Panc1 (cell line): Measurements from ENCODE around the gene LSM10. TPM values are rescaled to one million over a fixed set of nuclear protein-coding genes. Genes with fewer than 3 reads are reported as not detected.

Experiments used
- ATAC-seq: fragments of 200-7000 bp; cut with Tn5 transposase; 2 replicates; pipeline ENCODE4 v1.9.1; 2020; ENCODE audit warnings: mild to moderate bottlenecking, moderate library complexity
- BruUV-seq: library from RNA; stranded (reverse); fragments of 400-500 nt; replicated peaks from 2 replicates; lab custom pipeline; 2021; lab: Mats Ljungman, UMichigan
- CTCF ChIA-PET: fragments of 300-600 bp; sonication (Branson Sonifier 250); formaldehyde crosslinking; loops from one replicate; lab custom pipeline; 2022; ENCODE audit warnings: antibody characterized with exemption; lab: Charles Lee
- POLR2A ChIA-PET: fragments of 300-600 bp; sonication (Branson Sonifier 250); formaldehyde crosslinking; loops from one replicate; lab custom pipeline; 2022; ENCODE audit warnings: antibody characterized with exemption; lab: Charles Lee
- DNase-seq: peaks from one replicate; pipeline ENCODE4 v3.0.0-alpha.2; 2010; ENCODE audit warnings: low read depth, low spot score
- H3K27ac ChIP-seq: 2 replicates; pipeline ENCODE4 v1.5.1; 2011; ENCODE audit warnings: mild to moderate bottlenecking, low read length, inconsistent platforms
- H3K27me3 ChIP-seq: fragments of 200-500 bp; sonication (Bioruptor generic); 2 replicates; pipeline ENCODE4 v1.6.0; 2014; ENCODE audit warnings: low read length, inconsistent platforms; ENCODE audit not compliant: control insufficient read depth, insufficient read depth
- H3K36me3 ChIP-seq: fragments of 200-500 bp; sonication (Bioruptor generic); 2 replicates; pipeline ENCODE4 v1.5.1; 2014; ENCODE audit warnings: inconsistent platforms, mild to moderate bottlenecking, low read length, moderate library complexity; ENCODE audit not compliant: control insufficient read depth, insufficient read depth
- H3K4me1 ChIP-seq: 2 replicates; pipeline ENCODE4 v1.5.1; 2011; ENCODE audit warnings: inconsistent platforms, mild to moderate bottlenecking, low read length, moderate library complexity; ENCODE audit not compliant: control insufficient read depth, insufficient read depth
- H3K4me3 ChIP-seq, 2 experiments: 2 replicates each; pipeline ENCODE4 v1.5.1; 2011 to 2012; ENCODE audit warnings: low read depth in 2 of 2, low read length in 2 of 2, mild to moderate bottlenecking in 2 of 2, inconsistent platforms in 1 of 2, moderate library complexity in 1 of 2
- H3K9me3 ChIP-seq: fragments of 200-500 bp; sonication (Bioruptor generic); 2 replicates; pipeline ENCODE4 v1.5.1; 2014; ENCODE audit warnings: low read depth, mild to moderate bottlenecking, inconsistent platforms, low read length, moderate library complexity; ENCODE audit not compliant: control insufficient read depth, insufficient read depth
- POLR2AphosphoS5 ChIP-seq: IDR thresholded peaks from 2 replicates; pipeline ENCODE4 v1.6.1; 2012; ENCODE audit warnings: mild to moderate bottlenecking, low read depth, low read length, moderate library complexity
- REST ChIP-seq, 2 experiments: IDR thresholded peaks; 2 replicates each; pipeline ENCODE4 v1.6.1; 2011 to 2012; ENCODE audit warnings: low read depth in 2 of 2, control low read depth in 1 of 2, low read length in 1 of 2, mild to moderate bottlenecking in 1 of 2, moderate library complexity in 1 of 2; ENCODE audit not compliant: insufficient read depth in 1 of 2
- SIN3A ChIP-seq: IDR thresholded peaks from 2 replicates; pipeline ENCODE4 v1.6.1; 2012; ENCODE audit warnings: low read depth, mild to moderate bottlenecking, low read length, moderate library complexity, borderline replicate concordance; ENCODE audit not compliant: insufficient read depth
- TCF7L2 ChIP-seq: IDR thresholded peaks from 2 replicates; pipeline ENCODE4 v1.6.1; 2011; ENCODE audit warnings: mild to moderate bottlenecking, low read depth, low read length, inconsistent platforms
- in situ Hi-C: cut with HindIII; loops from 2 replicates; pipeline ENCODE4 v1.10.0; 2016; ENCODE audit warnings: low sequenced_read_pairs, low pct_unique_long_range_greater_than_20kb
- intact Hi-C: fragments of 100-400 bp; cut with micrococcal nuclease; formaldehyde crosslinking; loops from one replicate; pipeline ENCODE4 v1.10.0; 2022; ENCODE audit not compliant: unreplicated experiment
- total RNA-seq: library from RNA; stranded (reverse); gene quantifications from one replicate; pipeline ENCODE4 v1.2.1, GENCODE V29; 2021; ENCODE audit not compliant: unreplicated experiment
- TF ChIP-seq, protein P1 (sequence below): fragments of 450-650 bp; IDR thresholded peaks from 2 replicates; pipeline ENCODE4 v1.5.1; 2017; ENCODE audit warnings: mild to moderate bottlenecking

The LSM10 gene
- total RNA-seq, 1 experiment from 2014 or later = 53.7 TPM

DNA sequence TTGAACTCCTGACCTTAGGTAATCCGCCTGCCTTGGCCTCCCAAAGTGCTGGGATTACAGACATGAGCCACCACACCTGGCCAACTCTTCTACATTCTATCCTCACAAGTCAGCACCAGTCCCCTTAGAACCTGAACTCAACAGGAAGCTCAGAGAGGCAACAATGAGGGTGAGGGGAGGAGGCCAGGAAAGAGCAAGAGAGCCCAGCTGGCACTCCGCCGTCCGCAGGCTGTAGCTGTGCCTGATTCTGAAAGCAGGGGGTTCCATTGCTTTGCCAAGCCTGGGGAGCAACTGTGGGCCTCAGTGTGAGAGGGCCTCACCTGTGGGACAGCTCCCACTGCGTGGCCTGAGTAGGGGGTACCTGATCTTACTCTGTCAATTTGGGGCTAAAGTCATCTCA lies 30.6 kb downstream of the LSM10 start:
- Histone ChIP-seq H3K27ac (no peak overlapping the region), H3K9me3 (no peaks in the 10 kb centered on the region), H3K27me3 (no peaks in the 10 kb centered on the region), H3K36me3 (no peaks in the 10 kb centered on the region), H3K4me3 (no peak overlapping the region), H3K4me1 (peaks cover 22% of the 10 kb centered on the region)
- intact Hi-C loops (no loop called here), in situ Hi-C loops (no loop called here)
- POLR2A ChIA-PET = no interaction called here
- ATAC-seq = no peak
- no peak for TF ChIP-seq SIN3A
- TF ChIP-seq REST (IDR thresholded peaks at IDR 0.05; ENCODE audit: insufficient read depth in 1 of 2, low read depth in 2 of 2, low read length in 1 of 2) = no peak
- TF ChIP-seq TCF7L2 = no peak
- no peak for TF ChIP-seq POLR2AphosphoS5
- TF ChIP-seq, protein P1, sequence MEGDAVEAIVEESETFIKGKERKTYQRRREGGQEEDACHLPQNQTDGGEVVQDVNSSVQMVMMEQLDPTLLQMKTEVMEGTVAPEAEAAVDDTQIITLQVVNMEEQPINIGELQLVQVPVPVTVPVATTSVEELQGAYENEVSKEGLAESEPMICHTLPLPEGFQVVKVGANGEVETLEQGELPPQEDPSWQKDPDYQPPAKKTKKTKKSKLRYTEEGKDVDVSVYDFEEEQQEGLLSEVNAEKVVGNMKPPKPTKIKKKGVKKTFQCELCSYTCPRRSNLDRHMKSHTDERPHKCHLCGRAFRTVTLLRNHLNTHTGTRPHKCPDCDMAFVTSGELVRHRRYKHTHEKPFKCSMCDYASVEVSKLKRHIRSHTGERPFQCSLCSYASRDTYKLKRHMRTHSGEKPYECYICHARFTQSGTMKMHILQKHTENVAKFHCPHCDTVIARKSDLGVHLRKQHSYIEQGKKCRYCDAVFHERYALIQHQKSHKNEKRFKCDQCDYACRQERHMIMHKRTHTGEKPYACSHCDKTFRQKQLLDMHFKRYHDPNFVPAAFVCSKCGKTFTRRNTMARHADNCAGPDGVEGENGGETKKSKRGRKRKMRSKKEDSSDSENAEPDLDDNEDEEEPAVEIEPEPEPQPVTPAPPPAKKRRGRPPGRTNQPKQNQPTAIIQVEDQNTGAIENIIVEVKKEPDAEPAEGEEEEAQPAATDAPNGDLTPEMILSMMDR = no peak
- no TSS peak for BruUV-seq
- CTCF ChIA-PET = no interaction called here
- no peak for DNase-seq

DNA sequence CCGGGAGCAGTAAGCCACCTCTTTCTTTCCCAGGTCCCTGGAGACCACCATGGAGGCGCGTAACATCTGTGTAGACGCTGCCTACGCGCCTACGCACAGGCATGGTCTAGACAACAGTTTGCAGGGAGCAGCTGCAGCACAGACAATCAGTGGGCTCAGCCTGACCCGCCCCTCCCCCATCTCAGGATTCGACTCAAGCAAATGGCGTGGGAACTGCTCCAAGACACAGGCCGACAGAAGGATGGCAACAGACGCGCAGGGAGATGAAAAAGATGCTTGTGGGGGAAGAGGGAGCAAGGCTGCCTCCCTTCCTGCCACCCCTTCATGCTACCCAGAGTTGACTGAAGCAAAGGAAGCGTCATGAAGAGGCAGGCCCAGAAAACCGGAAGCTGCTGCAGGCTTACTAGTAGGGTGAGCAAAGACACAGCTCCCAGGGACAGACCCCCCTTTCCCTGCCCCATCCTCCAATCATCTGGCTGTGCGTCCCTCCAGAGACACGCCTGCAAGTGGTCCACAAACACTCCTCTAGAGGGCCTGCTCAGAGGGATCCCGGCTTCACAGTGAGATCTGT lies 31.5 kb downstream of the LSM10 start:
- intact Hi-C loops (no loop called here), in situ Hi-C loops (no loop called here)
- Histone ChIP-seq H3K9me3 (no peaks in the 10 kb centered on the region), H3K4me1 (peaks cover 19% of the 10 kb centered on the region), H3K4me3 (no peak overlapping the region), H3K36me3 (no peaks in the 10 kb centered on the region), H3K27me3 (no peaks in the 10 kb centered on the region), H3K27ac (no peak overlapping the region)
- ChIA-PET POLR2A (no interaction called here), CTCF (no interaction called here)
- TF ChIP-seq REST (IDR thresholded peaks at IDR 0.05; ENCODE audit: insufficient read depth in 1 of 2, low read depth in 2 of 2, low read length in 1 of 2) (no peak), POLR2AphosphoS5 (no peak), TCF7L2 (no peak), SIN3A (no peak)
- TF ChIP-seq, protein P1 = no peak
- no peak for DNase-seq
- ATAC-seq = no peak
- BruUV-seq = no TSS peak
